DND-41 (cell line): ENCODE results near the gene GCFC2.

Experiments used
- ATAC-seq: fragments of 200-7000 bp; cut with Tn5 transposase; 3 replicates; pipeline ENCODE4 v1.9.1; 2021; ENCODE audit warnings: low read depth; ENCODE audit not compliant: insufficient read depth
- DNase-seq: peaks from one replicate; pipeline ENCODE4 v3.0.0-alpha.2; 2020
- H2AFZ ChIP-seq: 2 replicates; pipeline ENCODE4 v1.6.0; 2012; ENCODE audit warnings: low read depth, low read length
- H3K27ac ChIP-seq: 2 replicates; pipeline ENCODE4 v1.5.1; 2012; ENCODE audit warnings: low read length, inconsistent platforms
- H3K27me3 ChIP-seq: fragments of 200-600 bp; sonication (generic); 2 replicates; pipeline ENCODE4 v1.6.0; 2012; ENCODE audit warnings: low read length, mild to moderate bottlenecking, inconsistent platforms; ENCODE audit not compliant: insufficient read depth, poor library complexity
- H3K36me3 ChIP-seq: 2 replicates; pipeline ENCODE4 v1.5.1; 2012; ENCODE audit warnings: low read length, inconsistent platforms; ENCODE audit not compliant: insufficient read depth
- H3K4me1 ChIP-seq: 2 replicates; pipeline ENCODE4 v1.5.1; 2012; ENCODE audit warnings: mild to moderate bottlenecking, low read length; ENCODE audit not compliant: insufficient read depth
- H3K4me2 ChIP-seq: 2 replicates; pipeline ENCODE4 v1.6.0; 2012; ENCODE audit warnings: mild to moderate bottlenecking, moderate library complexity, low read length, inconsistent platforms; ENCODE audit not compliant: insufficient read depth
- H3K4me3 ChIP-seq, 2 experiments: fragments of 200-600 bp in 1 of 2; shearing (Covaris generic) in 1 of 2; 2 replicates each; pipeline ENCODE4 v1.5.1; 2012 to 2016; ENCODE audit warnings: inconsistent platforms in 2 of 2, low read length in 2 of 2, mild to moderate bottlenecking in 2 of 2, low read depth in 1 of 2, moderate library complexity in 1 of 2
- H3K79me2 ChIP-seq: 2 replicates; pipeline ENCODE4 v1.6.0; 2012; ENCODE audit warnings: low read length, inconsistent platforms; ENCODE audit not compliant: insufficient read depth
- H3K9ac ChIP-seq: 2 replicates; pipeline ENCODE4 v1.6.0; 2012; ENCODE audit warnings: low read depth, mild to moderate bottlenecking, inconsistent platforms, low read length, moderate library complexity
- H3K9me3 ChIP-seq: 2 replicates; pipeline ENCODE4 v1.5.1; 2012; ENCODE audit warnings: low read length, moderate library complexity, mild to moderate bottlenecking, inconsistent platforms; ENCODE audit not compliant: insufficient read depth, severe bottlenecking
- H4K20me1 ChIP-seq: 2 replicates; pipeline ENCODE4 v1.6.0; 2012; ENCODE audit warnings: low read length; ENCODE audit not compliant: insufficient read depth
- CTCF ChIP-seq: IDR thresholded peaks from 2 replicates; pipeline ENCODE4 v1.5.1; 2012; ENCODE audit warnings: borderline replicate concordance, low read length, moderate library complexity, mild to moderate bottlenecking; ENCODE audit not compliant: poor library complexity, severe bottlenecking; ENCODE audit errors: extremely low read depth
- EZH2 ChIP-seq: IDR thresholded peaks from 3 replicates; pipeline ENCODE4 v1.6.1; 2012; ENCODE audit warnings: borderline replicate concordance, low read depth, mild to moderate bottlenecking, moderate library complexity, low read length, inconsistent platforms; ENCODE audit not compliant: severe bottlenecking

GCFC2 gene

DNA sequence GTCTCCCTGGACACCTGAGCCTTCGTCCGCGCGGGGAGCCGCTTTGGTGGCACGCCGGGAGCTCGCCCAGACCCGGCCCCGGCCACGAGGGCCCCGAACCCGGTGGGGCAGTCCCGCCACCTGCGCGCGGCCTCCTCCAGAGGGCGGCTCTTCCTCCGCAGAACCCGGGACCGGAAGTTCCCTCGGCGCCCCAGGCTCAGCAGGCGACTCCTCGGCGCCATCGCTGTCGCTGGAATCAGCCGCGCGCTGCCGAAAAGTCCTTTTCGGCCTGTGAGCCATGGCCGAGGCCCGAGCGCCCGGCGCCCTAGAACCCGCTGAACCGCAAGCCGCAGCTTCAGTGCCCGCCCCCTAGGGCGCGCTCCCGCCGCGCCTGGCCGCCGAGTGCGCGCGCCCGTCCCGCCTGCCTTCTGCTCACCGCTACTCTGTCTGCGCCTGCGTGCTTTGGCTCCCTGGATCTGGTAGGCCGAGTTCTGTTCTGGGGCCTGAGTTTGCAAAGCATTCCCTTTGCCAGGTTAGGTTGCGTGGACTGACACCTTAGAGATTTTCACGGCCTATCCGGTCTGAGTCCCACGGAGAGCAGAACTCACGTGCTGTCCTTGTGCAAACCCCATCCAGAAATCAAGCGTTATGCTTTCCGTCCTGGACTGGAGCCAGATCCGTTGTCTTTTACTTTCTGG lies at the start of gene GCFC2:
Gene GCFC2 (minus strand): TSS at position 339 of the 677 bp plus-strand sequence. CDS start 60 bp downstream, at position 279.
- H3K27ac ChIP-seq, result peak within 1 kb of the TSS; percentile 96
- H3K9ac ChIP-seq, result peak within 1 kb of the TSS; percentile 95
- peaks cover 49% of the 10 kb centered on the region for H3K79me2 ChIP-seq
- peak within 1 kb of the TSS; percentile 92 for H2AFZ ChIP-seq
- peak within 1 kb of the TSS; percentile 62 to 72 for H3K4me3 ChIP-seq
- H4K20me1 ChIP-seq, result no peaks in the 10 kb centered on the region
- H3K4me2 ChIP-seq, result peak within 1 kb of the TSS; percentile 76
- ATAC-seq, result peak; percentile 86
- H3K36me3 ChIP-seq, result peaks cover 11% of the 10 kb centered on the region
- peaks cover 37% of the 10 kb centered on the region for H3K4me1 ChIP-seq
- H3K9me3 ChIP-seq, result no peaks in the 10 kb centered on the region
- H3K27me3 ChIP-seq, result no peaks in the 10 kb centered on the region
- peak; percentile 57 for TF ChIP-seq CTCF
- TF ChIP-seq EZH2, result no peak
- DNase-seq, result peak; percentile 90

GRCh38 chr2:75752828-75753227 lies 42.1 kb upstream of the GCFC2 start:
- Histone ChIP-seq H3K27ac (no peak overlapping the region), H3K9ac (no peak overlapping the region), H3K4me2 (no peak overlapping the region), H3K79me2 (no peaks in the 10 kb centered on the region), H2AFZ (no peak overlapping the region), H3K4me3 (no peak overlapping the region), H4K20me1 (no peaks in the 10 kb centered on the region), H3K36me3 (no peaks in the 10 kb centered on the region), H3K27me3 (peaks cover 10% of the 10 kb centered on the region), H3K4me1 (no peaks in the 10 kb centered on the region), H3K9me3 (no peaks in the 10 kb centered on the region)
- DNase-seq (no peak), ATAC-seq (no peak)
- TF ChIP-seq CTCF (no peak), EZH2 (no peak)

- Histone ChIP-seq H3K36me3 (no peaks in the 10 kb centered on the region), H3K4me1 (no peaks in the 10 kb centered on the region), H3K27me3 (peaks cover 10% of the 10 kb centered on the region), H3K27ac (no peak overlapping the region), H4K20me1 (no peaks in the 10 kb centered on the region), H2AFZ (no peak overlapping the region), H3K4me2 (no peak overlapping the region), H3K79me2 (no peaks in the 10 kb centered on the region), H3K9me3 (no peaks in the 10 kb centered on the region), H3K4me3 (no peak overlapping the region), H3K9ac (no peak overlapping the region)
- ATAC-seq (no peak), DNase-seq (no peak)
- no peak for TF ChIP-seq CTCF
- no peak for TF ChIP-seq EZH2
Observed at GRCh38 chr2:75751824-75752468, 41.2 kb upstream of the GCFC2 start.
